GM12878 (cell line): Measurements from ENCODE around the gene TERF2IP. TPM values are rescaled to one million over a fixed set of nuclear protein-coding genes. Genes with fewer than 3 reads are reported as not detected.

ENCODE experiments used
- ATAC-seq: fragments of 200-7000 bp; cut with Tn5 transposase; 3 replicates; pipeline ENCODE4 v1.9.1; 2020; ENCODE audit warnings: mild to moderate bottlenecking, moderate library complexity
- BruUV-seq: library from RNA; stranded (reverse); fragments of 400-500 nt; replicated peaks from 2 replicates; lab custom pipeline; 2021; lab: Mats Ljungman, UMichigan
- CTCF ChIA-PET: fragments of 300-600 bp; sonication (Branson Sonifier 250); formaldehyde crosslinking; extraction: SDS; loops from one replicate; lab custom pipeline; 2021; ENCODE audit warnings: inconsistent platforms; lab: Yijun Ruan, JAX
- POLR2A ChIA-PET: fragments of 350-600 bp; formaldehyde crosslinking; extraction: SDS; loops from one replicate; lab custom pipeline; 2021; ENCODE audit warnings: inconsistent platforms; lab: Charles Lee
- RAD21 ChIA-PET: fragments of 300-600 bp; sonication (Branson Sonifier 250); formaldehyde crosslinking; loops from one replicate; lab custom pipeline; 2023; ENCODE audit warnings: antibody characterized with exemption; ENCODE audit not compliant: unreplicated experiment; lab: Charles Lee
- SMC1A ChIA-PET: fragments of 300-600 bp; sonication (Branson Sonifier 250); formaldehyde crosslinking; loops from one replicate; lab custom pipeline; 2023; ENCODE audit not compliant: unreplicated experiment, uncharacterized antibody; lab: Charles Lee
- DNase-seq: peaks from one replicate; pipeline ENCODE4 v3.0.0-alpha.2; 2011; ENCODE audit warnings: low read depth, low spot score
- FAIRE-seq: peaks from 3 replicates; lab custom pipeline; 2011; peaks lifted over from hg19 to GRCh38; lab: Jason Lieb, UNC
- H2AFZ ChIP-seq: 2 replicates; pipeline ENCODE4 v1.6.0; 2011; ENCODE audit warnings: low read depth, low read length, control low read depth; ENCODE audit not compliant: control insufficient read depth
- H3K27ac ChIP-seq: 2 replicates; pipeline ENCODE4 v1.5.1; 2011; ENCODE audit warnings: control low read depth; ENCODE audit not compliant: control insufficient read depth, insufficient read depth
- H3K27me3 ChIP-seq, 2 experiments: replicated peaks in 1 of 2; 2 replicates each; pipeline versions ENCODE4 v1.6.0 to v1.6.1; 2011; ENCODE audit warnings: low read length in 1 of 2; ENCODE audit not compliant: control insufficient read depth in 2 of 2, insufficient read depth in 2 of 2
- H3K36me3 ChIP-seq, 2 experiments: 2 replicates each; pipeline ENCODE4 v1.5.1; 2011; ENCODE audit warnings: low read length in 1 of 2; ENCODE audit not compliant: control insufficient read depth in 2 of 2, insufficient read depth in 2 of 2
- H3K4me1 ChIP-seq: 2 replicates; pipeline ENCODE4 v1.6.1; 2011; ENCODE audit warnings: mild to moderate bottlenecking, low read length, moderate library complexity, mixed read lengths; ENCODE audit not compliant: control insufficient read depth, insufficient read depth
- H3K4me2 ChIP-seq: 2 replicates; pipeline ENCODE4 v1.6.0; 2011; ENCODE audit warnings: control low read depth; ENCODE audit not compliant: control insufficient read depth, insufficient read depth
- H3K4me3 ChIP-seq: fragments of 200-600 bp; sonication (generic); 2 replicates; pipeline ENCODE4 v1.5.1; 2016
- H3K79me2 ChIP-seq: 2 replicates; pipeline ENCODE4 v1.6.0; 2011; ENCODE audit warnings: low read length; ENCODE audit not compliant: control insufficient read depth, insufficient read depth
- H3K9ac ChIP-seq: 2 replicates; pipeline ENCODE4 v1.8.0; 2011; ENCODE audit warnings: low read length, control low read depth, mixed read lengths; ENCODE audit not compliant: control insufficient read depth, insufficient read depth
- H3K9me3 ChIP-seq: replicated peaks from 3 replicates; pipeline ENCODE4 v1.5.1; 2011; ENCODE audit warnings: mild to moderate bottlenecking, low read length; ENCODE audit not compliant: control insufficient read depth, insufficient read depth
- H4K20me1 ChIP-seq: 2 replicates; pipeline ENCODE4 v1.6.0; 2011; ENCODE audit not compliant: control insufficient read depth, insufficient read depth
- BCL11A ChIP-seq: IDR thresholded peaks from 2 replicates; pipeline ENCODE4 v1.6.1; 2011; ENCODE audit warnings: low read depth, low read length
- CUX1 ChIP-seq: IDR thresholded peaks from 2 replicates; pipeline ENCODE4 v1.6.1; 2012; ENCODE audit warnings: improper control_type of control experiment, low read depth, low read length; ENCODE audit not compliant: insufficient replicate concordance
- FOXM1 ChIP-seq: IDR thresholded peaks from 2 replicates; pipeline ENCODE4 v1.6.1; 2012; ENCODE audit warnings: low read depth, mild to moderate bottlenecking, inconsistent platforms, low read length, moderate library complexity
- SREBF2 ChIP-seq: IDR thresholded peaks from 2 replicates; pipeline ENCODE4 v1.6.1; 2012; ENCODE audit warnings: mild to moderate bottlenecking, low read length
- WGBS: methylation state at CpG from one replicate; pipeline ENCODE4 v1.1.6; 2016; ENCODE audit warnings: low lambda C conversion rate; ENCODE audit not compliant: insufficient replicate concordance, insufficient coverage; ENCODE audit errors: missing lambda C conversion rate; 5-methylcytosine and 5-hydroxymethylcytosine counted together
- in situ Hi-C: fragments of 300-500 bp; cut with MboI; formaldehyde crosslinking; loops from 9 replicates; pipeline ENCODE4 v1.14.3; 2018; ENCODE audit warnings: mixed read lengths
- intact Hi-C: fragments of 100-400 bp; cut with micrococcal nuclease; formaldehyde crosslinking; loops from one replicate; pipeline ENCODE4 v1.14.2; 2022; ENCODE audit not compliant: unreplicated experiment
- polyA plus RNA-seq, 11 experiments: library from polyadenylated mRNA; depleted of rRNA in 4 of 11; unstranded in 6 of 11; stranded (reverse) in 5 of 11; fragments of >200 nt; fragmentation: Nextera tagmentation in 4 of 11; fragmentation: Illumina TruSeq in 1 of 11; extraction: Ambion mirVana in 4 of 11; extraction: Trizol in 1 of 11; gene quantifications; 1 replicate in 1 of 11; 2 replicates in 10 of 11; pipeline versions ENCODE4 v1.2.1 to v1.2.3, GENCODE V29; 2011 to 2016; ENCODE audit warnings: inconsistent platforms in 2 of 11, missing spikeins in 2 of 11, low read depth in 1 of 11
- total RNA-seq, 4 experiments: library from RNA; depleted of rRNA in 3 of 4; stranded (reverse); fragments of >200 nt in 3 of 4; fragmentation: Illumina TruSeq in 1 of 4; extraction: Trizol in 1 of 4; gene quantifications; 2 replicates each; pipeline versions ENCODE4 v1.2.1 to v1.2.3, GENCODE V29; 2013 to 2021

Gene TERF2IP
- total and polyA plus RNA-seq, 10 of the 15 experiments (the other 5 are each of a cell fraction or from before 2014, with no cell fraction given), result 19.6 to 93.1 (median 54.4) TPM

GRCh38 chr16:75697571-75697970 lies 50.0 kb downstream of the TERF2IP start:
- ChIA-PET SMC1A (no interaction called here), RAD21 (no interaction called here), POLR2A (no interaction called here), CTCF (no interaction called here)
- DNase-seq (no peak), ATAC-seq (no peak)
- H3K4me3 ChIP-seq, result no peak overlapping the region
- no peaks in the 10 kb centered on the region for H3K27me3 ChIP-seq
- no peaks in the 10 kb centered on the region for H4K20me1 ChIP-seq
- H3K4me2 ChIP-seq, result no peak overlapping the region
- in situ Hi-C loops, result no loop called here
- no peaks in the 10 kb centered on the region for H3K36me3 ChIP-seq
- no peak for TF ChIP-seq SREBF2
- TF ChIP-seq, all 136 proteins: peak for 0
- 47% methylated on average over 5 of the region's 5 CpGs for WGBS
- BruUV-seq, result no TSS peak
- no peak overlapping the region for H3K9ac ChIP-seq
- FAIRE-seq, result no peak
- H3K79me2 ChIP-seq, result no peaks in the 10 kb centered on the region
- intact Hi-C loops, result no loop called here
- no peak overlapping the region for H3K27ac ChIP-seq
- H3K4me1 ChIP-seq, result no peaks in the 10 kb centered on the region
- no peak overlapping the region for H2AFZ ChIP-seq
- no peaks in the 10 kb centered on the region for H3K9me3 ChIP-seq

- no peaks in the 10 kb centered on the region for H3K27me3 ChIP-seq
- no peaks in the 10 kb centered on the region for H3K9me3 ChIP-seq
- intact Hi-C loops (no loop called here), in situ Hi-C loops (no loop called here)
- H3K36me3 ChIP-seq, result no peaks in the 10 kb centered on the region
- no peak for TF ChIP-seq CUX1
- no peak for TF ChIP-seq FOXM1
- TF ChIP-seq BCL11A, result no peak
- ChIA-PET POLR2A (no interaction called here), RAD21 (no interaction called here), SMC1A (no interaction called here), CTCF (no interaction called here)
- H3K4me3 ChIP-seq, result no peak within 1 kb of the TSS
- BruUV-seq, result no TSS peak
- no peaks in the 10 kb centered on the region for H3K4me1 ChIP-seq
- H4K20me1 ChIP-seq, result no peaks in the 10 kb centered on the region
- FAIRE-seq, result no peak
- no peak within 1 kb of the TSS for H2AFZ ChIP-seq
- H3K79me2 ChIP-seq, result no peaks in the 10 kb centered on the region
- no peak for ATAC-seq
- no peak within 1 kb of the TSS for H3K27ac ChIP-seq
- H3K9ac ChIP-seq, result no peak within 1 kb of the TSS
- no peak for DNase-seq
- 41% methylated on average over 5 of the region's 5 CpGs for WGBS
- no peak within 1 kb of the TSS for H3K4me2 ChIP-seq
Observed at GRCh38 chr16:75701361-75701760, 53.8 kb downstream of the TERF2IP start, which contains the start of gene DUXB. TSS of gene DUXB (minus strand) at chr16:75701461. CDS start at chr16:75701418, 43 bp downstream.
